Activated naive CD4-positive, alpha-beta T cell treated with anti-CD3 and anti-CD28 coated beads, Interleukin-2, amount 10 ng/mL, durations not matched to agents 7 days and 5 days (primary cell): ENCODE measurements around the gene KAZN.

ENCODE experiments used
- CTCF ChIA-PET: fragments of 350-600 bp; sonication (Branson Sonifier 250); formaldehyde crosslinking; loops from one replicate; lab custom pipeline; 2021; ENCODE audit warnings: antibody characterized with exemption; lab: Charles Lee
- DNase-seq: peaks from one replicate; pipeline ENCODE4 v3.0.0-alpha.2; 2020
- H3K27ac Mint-ChIP-seq: one replicate; pipeline ENCODE4 v1.8.0; 2021; ENCODE audit warnings: mild to moderate bottlenecking, moderate library complexity, mixed read lengths
- H3K27me3 Mint-ChIP-seq: one replicate; pipeline ENCODE4 v1.8.0; 2021; ENCODE audit warnings: mild to moderate bottlenecking, mixed read lengths
- H3K36me3 Mint-ChIP-seq: one replicate; pipeline ENCODE4 v1.8.0; 2021; ENCODE audit warnings: mixed read lengths
- H3K4me1 Mint-ChIP-seq: one replicate; pipeline ENCODE4 v1.8.0; 2021; ENCODE audit warnings: mixed read lengths
- H3K4me3 Mint-ChIP-seq: one replicate; pipeline ENCODE4 v1.8.0; 2021; ENCODE audit warnings: mild to moderate bottlenecking, moderate library complexity, mixed read lengths
- H3K9me3 Mint-ChIP-seq: one replicate; pipeline ENCODE4 v1.8.0; 2021; ENCODE audit warnings: mixed read lengths

KAZN gene

DNA sequence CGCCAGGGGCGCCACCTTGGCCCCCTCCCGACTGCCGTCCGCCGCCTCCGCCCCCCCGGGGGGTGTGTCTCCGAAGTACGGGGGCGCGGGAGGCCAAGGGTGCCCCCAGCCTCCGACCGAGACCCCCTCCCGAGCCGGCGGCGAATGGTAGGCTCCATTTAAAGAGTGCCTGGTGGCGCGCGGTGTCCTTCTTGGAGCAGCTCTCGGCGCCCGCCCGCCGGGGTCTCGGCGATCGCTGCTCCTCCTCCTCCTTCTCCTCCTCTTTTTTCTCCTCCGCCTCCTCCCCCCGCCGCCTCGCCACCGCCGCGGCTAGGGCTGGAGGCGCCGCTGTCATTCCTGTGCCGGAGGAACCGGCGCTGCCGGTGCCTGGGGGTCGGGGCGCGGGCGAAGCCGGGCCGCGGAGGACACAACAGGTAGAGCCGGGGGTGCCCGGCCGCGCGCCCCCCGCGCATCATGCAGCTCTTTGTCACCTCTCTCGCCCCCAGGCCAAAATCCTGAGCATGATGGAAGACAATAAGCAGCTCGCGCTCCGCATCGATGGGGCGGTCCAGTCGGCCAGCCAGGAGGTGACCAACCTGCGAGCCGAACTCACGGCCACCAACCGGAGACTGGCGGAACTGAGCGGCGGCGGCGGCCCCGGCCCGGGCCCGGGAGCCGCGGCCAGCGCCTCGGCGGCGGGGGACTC is at the start of gene KAZN:
Gene KAZN, plus strand, starts transcription at position 188 of the 685 bp plus-strand sequence.
- no peak for DNase-seq
- Mint-ChIP-seq H3K27ac (no peak within 1 kb of the TSS), H3K36me3 (no peaks in the 10 kb centered on the region), H3K4me1 (no peaks in the 10 kb centered on the region), H3K27me3 (peaks cover 51% of the 10 kb centered on the region), H3K9me3 (no peaks in the 10 kb centered on the region), H3K4me3 (no peak within 1 kb of the TSS)
- CTCF ChIA-PET, result no interaction called here

- CTCF ChIA-PET, result no interaction called here
- Mint-ChIP-seq H3K27me3 (no peaks in the 10 kb centered on the region), H3K9me3 (no peaks in the 10 kb centered on the region), H3K4me3 (no peak overlapping the region), H3K27ac (no peak overlapping the region), H3K4me1 (no peaks in the 10 kb centered on the region), H3K36me3 (no peaks in the 10 kb centered on the region)
- no peak for DNase-seq
Measured at GRCh38 chr1:14549897-14550620, 48.4 kb upstream of the KAZN start.

DNA sequence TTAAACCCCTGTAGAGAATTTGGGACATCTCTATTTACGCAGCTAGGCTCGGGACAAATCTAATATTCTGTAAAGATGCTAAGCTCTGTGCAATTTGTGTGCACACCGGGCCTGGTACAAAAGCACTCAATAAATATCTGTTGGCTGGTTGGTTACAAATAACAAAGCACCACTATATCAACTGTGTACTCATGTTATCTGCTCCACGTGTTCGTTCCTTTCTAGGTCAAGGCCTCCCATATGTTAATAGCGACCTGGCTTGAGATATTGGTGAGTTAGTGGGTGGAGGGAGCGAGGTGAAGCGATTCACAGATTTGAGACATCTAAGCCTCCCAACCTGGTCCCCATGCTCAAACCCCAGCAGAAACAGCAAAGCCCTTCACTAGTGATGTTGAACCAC is 47.1 kb upstream of the KAZN start:
- Mint-ChIP-seq H3K9me3 (no peaks in the 10 kb centered on the region), H3K27me3 (no peaks in the 10 kb centered on the region), H3K36me3 (no peaks in the 10 kb centered on the region)

DNA sequence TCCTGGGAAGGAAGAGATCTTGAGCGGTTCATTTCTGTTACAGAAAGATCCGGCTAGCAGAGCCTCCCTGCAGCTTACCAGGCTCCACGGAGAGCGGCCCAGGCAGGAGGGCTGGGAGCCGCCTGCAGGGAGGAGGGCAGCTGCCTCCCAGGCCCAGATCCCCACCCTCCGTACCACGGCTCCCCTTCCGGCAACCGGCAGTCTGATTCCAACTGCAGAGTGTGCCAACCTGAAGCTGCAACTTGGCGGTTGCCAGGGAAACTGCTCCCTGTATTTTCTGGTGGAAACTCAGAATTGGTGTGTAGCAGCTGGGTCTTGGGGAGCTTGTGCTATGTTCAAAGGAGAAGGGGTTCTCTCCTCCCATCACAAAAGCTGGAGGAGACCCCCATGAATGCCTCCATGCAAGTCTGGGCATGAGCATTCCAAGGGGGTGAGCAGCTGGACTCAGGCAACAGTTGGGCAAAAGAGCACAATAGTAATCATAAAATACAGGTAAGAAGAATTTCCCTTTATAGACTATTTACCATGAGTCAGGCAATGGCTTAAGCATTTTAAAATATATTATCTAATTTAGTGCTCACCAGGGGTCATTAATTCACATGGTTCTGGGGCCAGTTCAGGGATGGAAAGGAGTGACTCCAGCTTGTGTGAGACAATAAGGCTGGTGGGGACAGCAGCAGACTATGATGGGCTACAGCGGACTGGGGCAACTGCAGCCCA is 46.1 kb upstream of the KAZN start:
- Mint-ChIP-seq H3K4me3 (no peak overlapping the region), H3K4me1 (no peaks in the 10 kb centered on the region), H3K27me3 (no peaks in the 10 kb centered on the region), H3K36me3 (no peaks in the 10 kb centered on the region), H3K27ac (no peak overlapping the region), H3K9me3 (no peaks in the 10 kb centered on the region)
- CTCF ChIA-PET, result no interaction called here
- no peak for DNase-seq

More for the DNA sequence above, 47.1 kb upstream of the KAZN start:
- H3K4me1 Mint-ChIP-seq, result no peaks in the 10 kb centered on the region
- no peak for DNase-seq
- no peak overlapping the region for H3K27ac Mint-ChIP-seq
- no peak overlapping the region for H3K4me3 Mint-ChIP-seq
- CTCF ChIA-PET, result no interaction called here

GRCh38 chr1:14553711-14554110 is 44.8 kb upstream of the KAZN start:
- DNase-seq, result no peak
- CTCF ChIA-PET, result no interaction called here
- no peak overlapping the region for H3K4me3 Mint-ChIP-seq
- H3K36me3 Mint-ChIP-seq, result no peaks in the 10 kb centered on the region
- H3K27ac Mint-ChIP-seq, result no peak overlapping the region
- H3K9me3 Mint-ChIP-seq, result no peaks in the 10 kb centered on the region
- H3K27me3 Mint-ChIP-seq, result no peaks in the 10 kb centered on the region
- no peaks in the 10 kb centered on the region for H3K4me1 Mint-ChIP-seq

DNA sequence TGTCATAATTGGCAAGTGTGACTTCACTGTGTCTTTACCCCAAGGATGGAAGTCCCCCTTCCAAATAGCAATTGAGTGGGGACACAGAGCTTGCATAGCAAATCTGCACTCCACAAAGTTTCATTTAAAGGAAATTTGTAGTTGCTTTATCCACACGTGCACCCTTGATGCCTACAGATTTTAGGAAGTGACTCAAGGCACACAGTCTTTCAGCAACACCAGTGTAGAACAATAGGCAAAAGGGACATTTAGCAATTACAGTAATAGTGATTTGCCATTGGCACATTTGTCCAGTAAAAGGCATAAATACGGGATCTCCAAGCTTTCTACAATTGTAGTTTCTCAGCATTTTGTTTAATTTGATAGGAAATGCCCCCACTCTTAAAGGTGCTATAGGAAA is 43.4 kb upstream of the KAZN start:
- no peaks in the 10 kb centered on the region for H3K4me1 Mint-ChIP-seq

GRCh38 chr1:14561014-14561693 is 37.3 kb upstream of the KAZN start:
- H3K4me3 Mint-ChIP-seq, result no peak overlapping the region
- CTCF ChIA-PET, result no interaction called here
- no peaks in the 10 kb centered on the region for H3K9me3 Mint-ChIP-seq
- H3K36me3 Mint-ChIP-seq, result no peaks in the 10 kb centered on the region
- H3K27me3 Mint-ChIP-seq, result no peaks in the 10 kb centered on the region
- no peaks in the 10 kb centered on the region for H3K4me1 Mint-ChIP-seq
- no peak for DNase-seq
- no peak overlapping the region for H3K27ac Mint-ChIP-seq

More for the DNA sequence above, 43.4 kb upstream of the KAZN start:
- H3K9me3 Mint-ChIP-seq, result no peaks in the 10 kb centered on the region
- H3K27me3 Mint-ChIP-seq, result no peaks in the 10 kb centered on the region
- CTCF ChIA-PET, result no interaction called here
- no peak for DNase-seq
- no peak overlapping the region for H3K4me3 Mint-ChIP-seq
- no peak overlapping the region for H3K27ac Mint-ChIP-seq
- no peaks in the 10 kb centered on the region for H3K36me3 Mint-ChIP-seq

DNA sequence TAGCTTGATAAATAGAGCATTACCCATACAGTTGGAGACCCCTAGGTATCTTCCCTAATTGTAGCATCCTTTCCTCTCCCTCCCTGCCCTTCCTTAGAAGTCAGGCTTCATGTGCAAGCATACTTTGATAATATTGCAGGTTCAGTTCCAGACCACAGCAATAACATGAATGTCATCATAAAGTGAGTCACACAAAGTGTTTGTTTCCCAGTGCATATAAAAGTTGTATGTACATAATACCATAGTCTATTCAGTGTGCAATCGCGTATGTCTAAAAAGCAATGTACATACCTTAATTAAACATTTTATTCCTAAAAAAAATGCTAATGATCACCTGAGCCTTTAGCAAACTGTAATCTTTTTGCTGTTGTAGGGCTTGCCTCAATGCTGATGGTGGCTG is 33.4 kb upstream of the KAZN start:
- H3K27me3 Mint-ChIP-seq, result no peaks in the 10 kb centered on the region
- no peaks in the 10 kb centered on the region for H3K36me3 Mint-ChIP-seq
- no peaks in the 10 kb centered on the region for H3K9me3 Mint-ChIP-seq
- DNase-seq, result no peak
- CTCF ChIA-PET, result no interaction called here
- no peak overlapping the region for H3K27ac Mint-ChIP-seq
- no peak overlapping the region for H3K4me3 Mint-ChIP-seq
- H3K4me1 Mint-ChIP-seq, result no peaks in the 10 kb centered on the region

GRCh38 chr1:14567056-14567455 is 31.4 kb upstream of the KAZN start:
- Mint-ChIP-seq H3K9me3 (no peaks in the 10 kb centered on the region), H3K27me3 (no peaks in the 10 kb centered on the region), H3K4me3 (no peak overlapping the region), H3K4me1 (no peaks in the 10 kb centered on the region), H3K36me3 (no peaks in the 10 kb centered on the region), H3K27ac (no peak overlapping the region)
- CTCF ChIA-PET, result no interaction called here
- no peak for DNase-seq

DNA sequence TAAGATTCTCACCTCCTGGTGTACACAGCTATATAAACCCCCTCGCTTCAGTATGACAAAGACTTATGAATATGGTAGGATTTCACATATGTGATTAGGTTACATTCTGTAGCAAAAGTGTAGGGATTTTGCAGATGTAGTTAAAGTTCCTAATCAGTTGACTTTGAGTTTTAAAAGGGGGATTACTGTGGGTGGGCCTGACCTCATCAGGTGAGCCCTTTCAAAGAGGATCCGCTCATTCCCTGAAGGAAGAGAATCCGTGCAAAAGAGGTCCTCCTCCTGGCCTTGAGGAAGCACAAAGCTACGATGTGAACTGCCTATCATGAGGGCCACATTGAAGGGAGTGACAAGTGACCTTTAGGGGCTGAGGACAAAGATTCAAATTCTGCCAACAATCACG is 30.6 kb upstream of the KAZN start:
- Mint-ChIP-seq H3K9me3 (no peaks in the 10 kb centered on the region), H3K27ac (no peak overlapping the region), H3K27me3 (no peaks in the 10 kb centered on the region), H3K4me1 (no peaks in the 10 kb centered on the region), H3K4me3 (no peak overlapping the region), H3K36me3 (no peaks in the 10 kb centered on the region)
- DNase-seq, result no peak
- CTCF ChIA-PET, result no interaction called here

DNA sequence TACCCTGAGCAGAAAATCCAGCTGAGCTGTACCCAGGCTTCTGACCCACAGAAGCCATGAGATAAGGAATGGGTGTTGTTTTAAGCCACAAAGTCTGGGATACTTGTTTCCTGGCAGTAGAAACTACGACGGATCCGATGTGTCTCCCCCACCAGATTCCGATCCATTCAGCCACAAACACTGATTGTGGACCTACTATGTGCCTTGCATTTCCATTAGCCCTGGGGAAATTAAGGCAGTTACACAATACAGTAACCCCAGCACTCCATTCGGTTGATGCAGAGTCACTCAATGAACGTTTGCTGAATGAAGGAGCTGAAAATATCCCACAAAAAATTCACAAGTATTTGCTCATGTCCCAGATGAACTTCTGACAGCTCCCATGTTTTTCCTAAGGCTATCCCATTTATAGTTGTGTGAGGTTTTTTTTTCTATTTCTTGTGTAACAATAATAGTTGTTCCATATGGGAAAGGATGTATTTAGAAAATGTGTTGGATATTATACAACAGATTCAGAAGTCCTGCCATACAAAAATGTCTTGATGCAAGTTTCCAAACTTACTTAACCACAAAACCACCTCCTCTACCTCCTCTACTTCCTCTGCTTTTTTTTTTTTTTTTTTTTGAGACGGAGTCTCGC is 29.6 kb upstream of the KAZN start:
- DNase-seq, result no peak
- CTCF ChIA-PET, result interaction anchor here (1.0 kb wide), 1 partner anchor 50 kb away, joined by 3 read pairs; no protein-coding TSS in a partner anchor
- Mint-ChIP-seq H3K27ac (no peak overlapping the region), H3K27me3 (no peaks in the 10 kb centered on the region), H3K4me1 (no peaks in the 10 kb centered on the region), H3K36me3 (no peaks in the 10 kb centered on the region), H3K9me3 (no peaks in the 10 kb centered on the region), H3K4me3 (no peak overlapping the region)

DNA sequence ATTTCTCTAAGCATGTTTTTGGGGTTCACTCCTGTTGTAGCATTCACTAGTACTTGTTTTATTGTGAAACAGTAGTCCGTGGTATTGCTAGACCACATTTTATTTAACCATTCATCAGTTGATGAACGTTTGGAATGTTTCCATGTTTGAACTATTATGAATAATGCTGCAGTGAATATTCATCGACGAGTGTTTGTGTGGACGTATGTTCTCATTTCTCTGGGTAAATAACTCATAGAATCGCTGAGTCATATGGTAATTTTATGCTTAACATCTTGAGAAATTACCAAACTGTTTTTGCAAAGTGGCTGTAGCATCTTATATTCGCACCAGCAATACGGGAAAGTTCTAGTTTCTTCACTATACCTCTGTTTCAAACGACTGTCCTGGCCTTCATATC is 28.0 kb upstream of the KAZN start:
- no peaks in the 10 kb centered on the region for H3K9me3 Mint-ChIP-seq
- H3K27ac Mint-ChIP-seq, result no peak overlapping the region
- no peaks in the 10 kb centered on the region for H3K36me3 Mint-ChIP-seq
- CTCF ChIA-PET, result no interaction called here
- no peaks in the 10 kb centered on the region for H3K27me3 Mint-ChIP-seq
- no peak overlapping the region for H3K4me3 Mint-ChIP-seq
- DNase-seq, result no peak
- H3K4me1 Mint-ChIP-seq, result no peaks in the 10 kb centered on the region

DNA sequence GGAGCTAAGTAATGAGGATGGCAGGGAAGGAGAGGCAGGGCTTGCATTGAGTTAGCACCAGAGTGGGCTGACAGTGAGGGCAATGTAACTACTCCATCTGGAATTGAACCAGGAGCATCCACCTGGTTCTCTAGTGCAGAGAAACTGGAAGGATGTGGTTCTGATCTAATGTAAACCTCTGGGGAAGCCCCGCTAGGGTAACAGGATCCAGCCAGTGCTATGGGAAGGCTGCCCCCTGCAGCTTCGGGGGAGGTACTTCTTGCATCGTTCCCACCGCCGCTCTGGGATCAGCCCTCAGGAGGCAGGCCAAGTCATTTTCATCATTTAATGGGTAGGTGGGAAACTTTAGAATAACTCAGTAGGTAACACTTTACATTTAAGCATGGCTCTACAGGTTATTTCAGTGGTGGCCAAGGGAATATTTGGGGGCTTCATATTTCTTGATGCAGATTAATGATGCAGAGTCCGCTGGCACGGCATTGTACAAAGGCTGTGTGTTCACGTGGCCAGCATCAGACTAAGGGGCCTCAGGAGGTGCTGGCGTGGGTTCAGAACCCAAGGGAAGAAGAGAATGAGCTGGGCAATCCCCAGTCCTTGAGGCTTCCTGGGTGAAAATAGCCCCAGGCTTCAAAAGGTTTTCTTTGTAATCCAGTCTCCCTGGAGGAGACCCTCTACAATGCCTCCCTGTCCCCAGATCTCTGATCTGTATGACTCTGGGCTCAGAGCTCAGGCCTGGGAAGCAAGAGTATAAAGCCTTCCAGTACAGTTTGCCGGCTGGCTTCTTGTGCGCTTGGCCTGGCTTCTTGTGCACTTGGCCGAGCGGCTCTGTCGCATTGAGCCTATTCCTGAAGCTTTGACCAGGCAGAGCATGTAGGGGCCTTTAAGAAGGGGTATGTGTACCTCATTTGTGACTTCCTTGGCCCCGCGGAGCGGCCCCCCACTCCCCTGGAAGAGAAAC is 26.4 kb upstream of the KAZN start:
- Mint-ChIP-seq H3K27ac (no peak overlapping the region), H3K36me3 (no peaks in the 10 kb centered on the region), H3K4me3 (no peak overlapping the region), H3K9me3 (peaks cover 2% of the 10 kb centered on the region), H3K27me3 (no peaks in the 10 kb centered on the region), H3K4me1 (no peaks in the 10 kb centered on the region)
- CTCF ChIA-PET, result no interaction called here
- DNase-seq, result no peak
